GM11168 (cell line): ENCODE data around the gene KRTAP5-10.
"Not testable (repeated sequence)": the region's sequence is repeated elsewhere in the genome, so short reads cannot be mapped to it uniquely, and the experiment has no call there.

Source experiments
- in situ Hi-C: fragments of 300-500 bp; cut with MboI; formaldehyde crosslinking; loops from one replicate; pipeline ENCODE4 v1.12.0; 2022; ENCODE audit warnings: low sequenced_read_pairs; ENCODE audit not compliant: unreplicated experiment

KRTAP5-10 gene, protein sequence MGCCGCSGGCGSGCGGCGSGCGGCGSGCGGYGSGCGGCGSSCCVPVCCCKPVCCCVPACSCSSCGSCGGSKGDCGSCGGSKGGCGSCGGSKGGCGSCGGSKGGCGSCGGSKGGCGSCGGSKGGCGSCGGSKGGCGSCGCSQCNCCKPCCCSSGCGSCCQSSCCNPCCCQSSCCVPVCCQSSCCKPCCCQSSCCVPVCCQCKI

DNA sequence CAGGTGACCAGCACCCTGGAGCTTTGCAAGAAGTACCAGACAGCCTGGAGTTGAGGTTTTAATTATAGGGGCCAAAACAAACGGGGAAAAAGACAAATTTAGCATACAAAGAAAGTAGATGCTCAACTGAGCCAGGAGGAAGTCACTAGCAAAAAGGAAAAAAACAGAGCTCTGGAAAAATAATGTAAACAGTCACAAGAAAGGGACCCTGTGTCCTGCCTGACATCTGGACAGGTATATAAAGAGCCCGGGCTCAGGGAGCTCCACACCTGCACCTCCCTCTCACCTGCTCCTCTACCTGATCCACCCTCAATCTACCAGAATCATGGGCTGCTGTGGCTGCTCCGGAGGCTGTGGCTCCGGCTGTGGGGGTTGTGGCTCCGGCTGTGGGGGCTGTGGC is at the start of gene KRTAP5-10:
KRTAP5-10 (plus strand) TSS at position 301 of the 400 bp plus-strand sequence; CDS start at position 326, 25 bp downstream.
- in situ Hi-C loops: no loop called here

DNA sequence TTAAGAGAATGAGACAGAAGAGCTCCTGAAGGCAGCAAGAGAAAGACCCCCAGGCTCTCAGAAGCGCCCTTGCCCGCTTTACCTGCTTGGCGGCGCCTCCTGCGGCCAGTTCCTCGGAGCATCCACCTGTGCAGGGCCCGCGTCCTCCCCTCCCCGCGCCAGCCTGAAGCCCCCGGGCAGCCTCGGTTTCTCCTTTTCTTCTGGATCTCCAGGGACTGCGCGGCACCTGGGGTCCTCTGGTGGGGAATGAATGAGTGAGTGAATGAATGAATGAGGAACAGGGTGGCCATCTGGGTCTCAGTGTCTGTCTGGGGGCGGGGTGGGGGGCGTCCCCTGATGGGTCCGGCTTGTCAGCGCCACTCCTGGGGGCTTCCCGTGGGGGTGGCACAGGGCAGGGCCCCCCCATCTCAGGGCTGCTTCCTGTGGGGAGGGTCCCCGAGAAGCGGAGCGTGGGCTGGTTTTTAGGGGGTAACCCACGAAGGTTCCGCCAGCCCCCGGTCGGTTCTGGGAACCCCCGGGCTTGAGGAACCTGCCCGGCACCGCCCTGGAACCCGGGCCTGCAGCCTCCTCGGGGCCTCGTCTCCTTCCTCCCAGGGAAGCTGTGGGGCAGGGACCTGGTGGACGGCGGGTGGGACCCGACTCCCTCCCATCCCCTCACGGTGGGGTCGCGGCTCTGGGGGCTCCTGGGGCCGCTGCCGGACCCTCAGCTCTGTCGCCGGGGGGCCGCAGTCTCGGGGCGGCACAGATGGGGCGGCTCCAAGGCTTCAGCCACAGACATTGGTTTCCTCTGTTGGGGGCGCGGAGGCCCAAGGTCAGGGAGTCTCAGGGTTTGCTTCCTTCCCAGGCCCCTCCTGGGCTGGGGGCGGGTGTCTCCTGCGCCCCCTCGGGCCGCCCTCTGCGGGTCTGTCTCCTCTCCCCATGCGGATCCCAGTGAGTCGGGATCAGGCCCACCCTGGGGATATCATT is 46.6 kb upstream of the KRTAP5-10 start:
- in situ Hi-C loops: no loop called here

DNA sequence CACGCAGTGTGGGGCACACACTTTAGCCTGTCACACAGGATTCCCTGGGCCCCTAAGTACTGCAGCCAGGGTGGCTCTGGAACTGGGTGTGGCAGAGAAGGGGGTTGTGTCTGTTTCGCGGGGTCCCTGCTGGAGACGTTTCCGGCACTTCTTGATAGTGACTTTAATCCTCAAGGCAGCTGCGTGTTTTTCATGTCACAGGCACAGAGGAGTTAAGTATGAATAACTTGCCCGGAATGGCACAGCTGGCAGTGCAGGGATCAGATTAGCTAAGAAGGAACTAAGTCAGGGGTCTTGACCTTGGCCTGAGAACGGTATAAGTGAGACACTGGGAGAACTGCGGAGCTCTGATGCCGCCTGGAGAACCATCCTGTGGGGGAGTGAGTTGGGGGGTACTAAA is 45.8 kb upstream of the KRTAP5-10 start:
- in situ Hi-C loops: no loop called here

DNA sequence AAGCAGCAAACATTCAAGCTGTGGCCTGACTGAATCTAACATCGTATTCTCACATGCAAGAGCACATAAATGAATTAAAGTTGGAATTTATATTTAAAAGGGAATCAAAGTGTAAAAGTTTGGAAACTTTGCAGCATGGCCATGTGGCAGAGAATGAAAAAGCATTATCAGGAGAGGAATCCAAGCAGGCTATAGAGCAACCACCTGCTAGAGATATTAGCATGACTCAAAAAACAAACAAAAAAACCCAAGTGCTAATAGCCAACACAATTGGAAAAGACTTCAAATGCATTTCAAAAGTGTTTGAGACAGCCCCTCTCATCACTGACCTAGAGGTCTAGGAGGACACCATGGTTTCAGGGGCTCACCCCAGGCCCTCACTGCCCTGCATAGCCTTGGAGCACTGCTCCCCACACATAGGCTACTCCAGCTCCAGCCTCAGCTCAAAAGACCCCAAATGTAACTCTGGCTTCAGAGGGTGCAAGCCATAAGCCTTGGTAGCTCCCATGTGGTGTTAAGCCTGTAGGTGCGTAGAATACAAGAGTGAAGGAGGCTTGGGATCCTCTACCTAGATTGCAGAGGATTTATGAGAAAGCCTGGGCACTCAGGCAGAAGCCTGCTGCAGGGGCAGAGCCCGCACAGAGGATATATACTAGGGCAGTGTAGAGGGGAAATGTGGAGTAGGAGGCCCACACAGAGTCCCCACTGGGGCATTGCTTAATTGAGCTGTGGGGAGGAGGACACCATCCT is 40.0 kb upstream of the KRTAP5-10 start:
- in situ Hi-C loops: no loop called here

DNA sequence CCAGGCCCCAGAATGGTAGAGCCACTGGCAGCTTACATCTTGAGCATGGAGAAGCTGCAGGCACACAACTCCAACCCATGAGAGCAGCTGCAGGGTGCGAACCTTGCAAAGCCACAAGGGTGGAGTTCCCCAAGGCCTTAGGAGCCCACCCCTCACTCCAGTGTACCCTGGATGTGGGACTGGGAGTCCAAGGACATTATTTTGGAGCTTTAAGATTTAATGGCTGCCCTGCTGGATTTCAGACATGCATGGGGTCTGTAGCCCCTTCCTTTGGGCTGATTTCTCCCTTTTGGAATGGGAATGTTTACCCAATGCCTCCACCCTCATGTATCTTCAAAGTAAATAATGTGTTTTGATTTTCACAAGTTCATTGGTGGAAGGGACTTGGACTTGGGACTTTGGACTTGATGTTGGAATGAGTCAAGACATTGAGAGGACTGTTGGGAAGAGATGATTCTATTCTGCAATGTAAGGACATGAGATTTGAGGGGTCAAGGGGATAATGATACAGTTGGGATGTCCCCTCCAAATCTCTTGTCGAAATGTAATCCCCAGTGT is 39.3 kb upstream of the KRTAP5-10 start:
- in situ Hi-C loops: no loop called here

DNA sequence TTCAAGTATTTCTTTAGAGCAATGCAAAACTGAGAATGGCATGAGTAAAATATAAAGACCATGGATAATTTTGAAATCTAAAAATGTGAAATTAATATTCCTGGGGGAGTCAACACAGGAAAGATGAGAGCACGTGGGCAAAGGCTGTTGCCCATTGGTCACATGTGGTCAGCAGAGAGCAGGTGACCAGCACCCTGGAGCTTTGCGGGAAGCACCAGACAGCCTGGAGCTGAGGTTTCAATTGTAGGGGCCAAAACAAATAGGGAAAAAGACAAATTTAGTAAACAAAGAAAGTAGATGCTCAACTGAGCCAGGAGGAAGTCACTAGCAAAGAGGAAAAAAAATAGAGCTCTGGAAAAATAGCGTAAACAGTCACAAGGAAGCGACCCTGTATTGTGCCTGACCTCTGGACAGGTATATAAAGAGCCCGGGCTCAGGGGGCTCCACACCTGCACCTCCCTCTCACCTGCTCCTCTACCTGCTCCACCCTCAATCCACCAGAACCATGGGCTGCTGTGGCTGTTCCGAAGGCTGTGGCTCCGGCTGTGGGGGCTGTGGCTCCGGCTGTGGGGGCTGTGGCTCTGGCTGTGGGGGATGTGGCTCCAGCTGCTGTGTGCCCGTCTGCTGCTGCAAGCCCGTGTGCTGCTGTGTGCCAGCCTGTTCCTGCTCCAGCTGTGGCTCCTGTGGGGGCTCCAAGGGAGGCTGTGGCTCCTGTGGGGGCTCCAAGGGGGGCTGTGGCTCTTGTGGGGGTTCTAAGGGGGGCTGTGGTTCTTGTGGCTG is 38.4 kb upstream of the KRTAP5-10 start, which contains the start of gene KRTAP5-7:
KRTAP5-7 (plus strand) TSS at position 472 of the 780 bp plus-strand sequence; CDS start at position 506, 34 bp downstream.
- in situ Hi-C loops: not testable (repeated sequence)

DNA sequence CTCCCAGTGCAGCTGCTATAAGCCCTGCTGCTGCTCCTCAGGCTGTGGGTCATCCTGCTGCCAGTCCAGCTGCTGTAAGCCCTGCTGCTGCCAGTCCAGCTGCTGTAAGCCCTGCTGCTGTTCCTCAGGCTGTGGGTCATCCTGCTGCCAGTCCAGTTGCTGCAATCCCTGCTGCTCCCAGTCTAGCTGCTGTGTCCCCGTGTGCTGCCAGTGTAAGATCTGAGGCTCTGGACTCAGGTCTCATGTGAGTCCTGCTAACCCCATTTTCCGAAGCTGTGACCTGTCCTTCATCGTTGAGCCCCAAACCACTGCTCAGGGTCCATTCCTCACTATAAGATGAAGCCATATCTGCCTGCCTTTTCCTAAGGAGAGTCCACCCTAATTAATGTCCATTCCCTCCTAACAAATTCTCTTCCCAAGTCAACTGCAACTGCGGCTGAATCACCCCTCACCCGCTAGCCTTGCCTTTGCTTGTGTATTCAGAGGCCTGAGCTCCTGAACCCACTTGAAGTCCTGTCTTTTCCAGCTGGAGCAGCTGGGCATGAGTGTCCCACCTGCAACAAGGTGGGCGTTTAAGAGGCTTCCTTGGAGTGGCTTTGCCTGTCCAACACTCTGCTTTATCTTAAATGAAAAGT is 37.7 kb upstream of the KRTAP5-10 start:
- in situ Hi-C loops: no loop called here

DNA sequence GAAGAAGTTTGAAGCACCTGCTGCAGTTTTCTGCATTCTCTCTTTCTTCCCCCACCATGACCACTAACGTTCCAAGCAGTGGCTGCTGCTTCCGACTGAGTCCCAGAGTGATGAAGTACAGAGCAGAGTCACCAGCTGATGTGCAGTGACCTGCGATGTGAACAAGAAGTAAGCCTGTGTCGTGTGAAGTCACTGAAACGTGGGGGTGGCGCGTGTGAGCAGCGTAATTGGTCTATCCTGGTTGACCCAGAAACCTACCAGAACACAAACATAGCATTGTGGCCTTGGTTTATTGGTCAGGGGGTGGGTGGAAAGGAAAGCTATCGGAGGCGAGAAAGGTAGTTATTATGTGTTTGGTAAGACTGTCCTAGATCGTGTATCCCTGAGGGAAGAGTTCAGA is 34.8 kb upstream of the KRTAP5-10 start:
- in situ Hi-C loops: no loop called here

DNA sequence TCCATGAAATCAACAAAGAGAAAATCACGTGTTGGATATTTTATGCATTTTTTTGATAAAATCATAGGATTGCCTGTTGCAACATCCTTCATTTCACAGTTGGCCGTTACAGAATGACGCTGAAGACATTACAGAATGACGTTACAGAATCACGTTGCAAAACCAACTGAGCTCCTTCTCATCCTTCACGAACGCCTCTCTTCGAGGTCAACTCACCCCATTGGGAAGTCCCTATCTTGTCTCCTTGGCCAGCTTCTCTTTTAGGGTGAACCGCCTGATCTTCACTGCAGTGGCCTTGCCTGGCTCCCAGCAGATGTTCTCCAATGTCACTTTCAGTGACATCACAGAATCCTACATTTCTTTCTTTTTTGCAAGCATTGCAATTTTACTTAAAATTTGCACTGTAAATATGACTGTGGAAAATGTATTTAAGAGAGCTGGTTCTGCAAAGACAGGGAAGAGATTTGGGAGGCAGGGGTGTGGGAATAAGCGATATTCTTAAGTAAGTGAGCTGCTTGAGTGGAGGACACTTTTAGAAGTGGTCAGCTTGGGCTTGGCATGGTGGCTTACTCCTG is 33.2 kb upstream of the KRTAP5-10 start:
- in situ Hi-C loops: no loop called here

DNA sequence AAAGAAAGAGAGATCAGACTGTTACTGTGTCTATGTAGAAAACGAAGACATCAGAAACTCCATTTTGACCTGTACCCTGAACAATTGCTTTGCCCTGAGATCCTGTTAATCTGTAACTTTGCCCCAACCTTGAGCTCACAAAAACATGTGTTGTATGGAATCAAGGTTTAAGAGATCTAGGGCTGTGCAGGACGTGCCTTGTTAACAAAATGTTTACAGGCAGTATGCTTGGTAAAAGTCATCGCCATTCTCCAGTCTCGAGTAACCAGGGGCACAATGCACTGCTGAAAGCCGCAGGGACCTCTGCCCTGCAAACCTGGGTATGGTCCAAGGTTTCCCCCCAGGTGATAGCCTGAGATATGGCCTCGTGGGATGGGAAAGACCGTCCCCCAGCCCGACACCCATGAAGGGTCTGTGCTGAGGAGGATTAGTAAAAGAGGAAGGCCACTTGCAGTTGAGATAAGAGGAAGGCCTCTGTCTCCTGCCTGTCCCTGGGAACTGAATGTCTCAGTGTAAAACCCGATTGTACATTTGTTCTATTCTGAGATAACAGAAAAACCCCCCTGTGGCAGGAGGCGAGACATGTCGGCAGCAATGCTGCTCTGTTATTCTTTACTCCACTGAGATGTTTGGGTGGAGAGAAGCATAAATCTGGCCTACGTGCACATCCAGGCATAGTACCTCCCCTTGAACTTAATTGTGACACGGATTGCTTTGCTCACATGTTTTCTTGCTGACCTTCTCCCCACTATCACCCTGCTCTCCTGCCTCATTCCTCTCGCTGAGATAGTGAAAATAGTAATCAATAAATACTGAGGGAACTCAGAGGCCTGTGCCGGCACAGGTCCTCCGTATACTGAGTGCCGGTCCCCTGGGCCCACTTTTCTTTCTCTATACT is 30.4 kb upstream of the KRTAP5-10 start:
- in situ Hi-C loops: not testable (repeated sequence)

DNA sequence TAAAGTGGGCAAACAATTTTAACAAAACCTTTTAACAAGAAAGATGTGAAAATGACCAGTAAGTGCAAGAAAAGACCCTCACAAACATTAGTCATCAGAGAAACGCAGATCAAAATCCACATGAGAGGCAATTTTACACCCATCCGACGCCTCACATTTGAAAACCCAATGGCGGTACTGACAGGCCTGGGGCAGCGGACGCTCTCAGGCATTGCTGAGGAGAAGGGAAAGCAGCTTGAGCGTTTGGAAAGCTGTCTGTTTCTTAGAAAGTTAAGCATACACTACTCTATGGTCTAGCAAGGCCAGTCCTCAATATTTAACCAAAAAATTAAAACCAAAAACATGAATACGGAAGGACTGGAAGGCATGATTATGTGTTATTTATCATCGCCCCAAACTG is 29.5 kb upstream of the KRTAP5-10 start:
- in situ Hi-C loops: no loop called here

DNA sequence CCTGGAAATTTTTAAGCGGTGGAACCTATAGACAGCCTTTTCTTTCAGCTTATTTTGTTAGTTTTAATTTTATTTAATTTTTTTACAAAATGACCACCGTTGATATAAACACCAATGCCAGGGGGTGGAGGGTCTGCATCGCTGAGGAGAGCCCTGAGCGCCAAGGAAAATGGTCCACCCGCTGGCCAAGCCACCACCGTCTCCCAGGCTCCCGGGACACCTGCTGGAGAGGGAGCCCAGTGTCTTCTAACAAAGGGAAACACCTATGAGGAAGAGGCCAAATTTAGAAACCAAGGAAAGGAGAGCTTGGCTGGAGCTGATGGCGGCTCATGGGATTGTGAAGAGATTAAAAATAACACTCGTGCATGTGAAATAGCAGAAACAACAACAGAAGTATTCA is 27.8 kb upstream of the KRTAP5-10 start:
- in situ Hi-C loops: no loop called here

DNA sequence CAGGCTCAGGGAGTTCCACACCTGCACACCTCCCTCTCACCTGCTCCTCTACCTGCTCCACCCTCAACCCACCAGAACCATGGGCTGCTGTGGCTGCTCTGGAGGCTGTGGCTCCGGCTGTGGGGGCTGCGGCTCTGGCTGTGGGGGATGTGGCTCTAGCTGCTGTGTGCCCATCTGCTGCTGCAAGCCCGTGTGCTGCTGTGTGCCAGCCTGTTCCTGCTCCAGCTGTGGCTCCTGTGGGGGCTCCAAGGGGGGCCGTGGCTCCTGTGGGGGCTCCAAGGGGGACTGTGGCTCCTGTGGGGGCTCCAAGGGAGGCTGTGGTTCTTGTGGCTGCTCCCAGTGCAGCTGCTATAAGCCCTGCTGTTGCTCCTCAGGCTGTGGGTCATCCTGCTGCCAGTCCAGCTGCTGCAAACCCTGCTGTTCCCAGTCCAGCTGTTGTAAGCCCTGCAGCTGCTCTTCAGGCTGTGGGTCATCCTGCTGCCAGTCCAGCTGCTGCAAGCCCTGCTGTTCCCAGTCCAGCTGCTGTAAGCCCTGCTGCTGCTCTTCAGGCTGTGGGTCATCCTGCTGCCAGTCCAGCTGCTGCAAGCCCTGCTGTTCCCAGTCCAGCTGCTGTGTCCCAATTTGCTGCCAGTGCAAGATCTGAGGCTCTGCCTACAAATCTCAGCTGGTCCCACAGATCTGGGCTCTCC is 27.2 kb upstream of the KRTAP5-10 start, which contains the start of gene KRTAP5-8:
KRTAP5-8 (plus strand) TSS at position 49 of the 689 bp plus-strand sequence; CDS start at position 80, 31 bp downstream.
- in situ Hi-C loops: not testable (repeated sequence)

DNA sequence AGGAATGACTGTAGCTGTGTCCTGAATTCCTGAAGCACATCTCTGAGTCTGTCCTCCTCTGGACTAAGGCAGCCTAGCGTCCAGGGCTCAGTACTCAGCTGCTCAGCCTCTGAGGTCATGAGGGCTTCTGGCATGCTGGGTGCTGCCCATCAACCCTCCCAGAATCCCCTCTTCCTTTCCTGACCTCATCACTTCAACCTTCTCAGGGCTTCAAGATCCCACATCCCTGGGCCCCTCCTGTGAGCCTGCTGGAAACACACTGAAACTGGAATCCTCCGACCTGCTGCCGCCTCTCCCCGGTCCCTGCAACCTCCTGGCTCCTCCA is 26.7 kb upstream of the KRTAP5-10 start:
- in situ Hi-C loops: no loop called here

DNA sequence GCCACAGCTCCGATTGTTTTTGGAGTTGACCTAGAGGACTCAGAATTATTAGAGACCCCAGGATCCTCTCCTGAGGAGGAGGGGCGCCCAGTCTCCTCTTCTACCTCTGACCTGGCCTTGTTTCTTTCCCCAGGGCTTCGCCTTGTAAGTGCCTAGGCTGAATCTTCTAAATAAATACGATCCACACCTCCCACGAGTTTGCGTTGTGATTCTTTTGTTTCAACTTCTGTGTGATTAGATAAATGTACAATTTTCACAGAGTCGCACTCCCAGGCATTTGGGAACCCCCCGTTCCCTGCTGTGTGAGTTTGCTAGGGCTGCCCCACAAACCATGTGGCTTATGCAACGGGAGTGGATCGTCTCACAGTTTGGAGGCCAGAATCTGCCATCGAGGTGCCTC is 26.3 kb upstream of the KRTAP5-10 start:
- in situ Hi-C loops: no loop called here

DNA sequence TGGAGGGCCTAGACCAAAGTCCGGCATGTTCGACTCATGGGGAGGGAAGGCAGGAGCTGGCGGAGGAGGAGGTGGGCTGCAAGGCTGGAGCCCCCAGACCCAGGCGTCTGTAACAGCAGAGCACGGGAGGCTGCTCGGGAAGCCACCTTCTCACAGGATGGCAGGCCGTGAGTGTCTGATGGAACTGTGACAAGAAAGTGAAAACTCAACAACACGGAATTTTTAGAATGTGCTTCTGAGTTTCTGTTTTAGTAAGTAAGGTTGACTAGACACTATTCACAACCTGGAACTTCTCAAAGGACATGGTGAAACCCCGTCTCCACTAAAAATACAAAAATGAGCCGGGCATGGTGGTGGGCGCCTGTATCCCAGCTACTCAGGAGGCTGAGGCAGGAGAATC is 25.4 kb upstream of the KRTAP5-10 start:
- in situ Hi-C loops: not testable (repeated sequence)
